ENCODE results near the gene GREB1.

GREB1 gene

GRCh38 chr2:11506611-11506969 is 27.3 kb upstream of the GREB1 start:
- H3K79me2 ChIP-seq (ENCODE audit: insufficient read depth, low read length): no peaks in the 10 kb centered on the region
- no peaks in the 10 kb centered on the region for H3K9me2 ChIP-seq (ENCODE audit: low read depth, low read length)
- H3K4me2 ChIP-seq (ENCODE audit: low read length): no peak overlapping the region
- no peak overlapping the region for H2AFZ ChIP-seq (ENCODE audit: low read length)
- H3K4me3 ChIP-seq (ENCODE audit: low read depth, low read length, poor library complexity, severe bottlenecking): no peak overlapping the region
- 0 out of 2 replicates have a peak, but pooled peaks cover 6% of the 10 kb centered on the region for H3K9me3 ChIP-seq (ENCODE audit: low read length)
- no peaks in the 10 kb centered on the region for H4K20me1 ChIP-seq (ENCODE audit: insufficient read depth, low read length)
- no peaks in the 10 kb centered on the region for H3K27me3 ChIP-seq (ENCODE audit: insufficient read depth, low read length)
- TF ChIP-seq EZH2 (IDR thresholded peaks at IDR 0.05; ENCODE audit: borderline replicate concordance, low read length) (no peak), CTCF (IDR thresholded peaks at IDR 0.05; ENCODE audit: low read length) (no peak)
- no peaks in the 10 kb centered on the region for H3F3A ChIP-seq (ENCODE audit: insufficient read depth, low read length)
- H3K9ac ChIP-seq (ENCODE audit: low read length): no peak overlapping the region
- no peak overlapping the region for H3K27ac ChIP-seq (ENCODE audit: low read depth, low read length, poor library complexity, severe bottlenecking)
- peaks cover 4% of the 10 kb centered on the region; the same call in 1 of the 2 replicates for H3K36me3 ChIP-seq (ENCODE audit: insufficient read depth, low read length)
- H3K4me1 ChIP-seq (ENCODE audit: insufficient read depth, low read length, severe bottlenecking): peaks cover 6% of the 10 kb centered on the region

DNA sequence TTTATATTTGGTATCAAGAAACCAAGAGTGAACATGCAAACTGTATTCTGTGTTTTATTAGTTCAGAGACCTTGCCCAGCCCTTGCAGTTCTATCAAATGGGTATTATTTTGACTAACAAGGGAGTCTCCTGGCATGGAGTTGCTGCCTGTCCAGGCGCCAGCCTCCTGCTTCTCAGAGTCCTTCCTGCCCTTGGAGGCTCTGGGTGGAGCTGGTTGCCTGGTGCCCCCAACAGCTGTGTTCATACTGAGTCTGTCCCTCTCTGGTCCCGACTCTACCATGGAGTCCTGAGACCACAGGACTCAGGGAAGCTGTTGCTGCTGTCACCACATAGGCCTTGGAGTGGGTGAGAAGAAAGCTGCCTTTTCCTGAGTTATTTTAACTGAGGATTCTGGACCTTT is 26.3 kb upstream of the GREB1 start:
- H3K4me2 ChIP-seq (ENCODE audit: low read length): no peak overlapping the region
- H3K36me3 ChIP-seq (ENCODE audit: insufficient read depth, low read length): peaks cover 4% of the 10 kb centered on the region; the same call in 1 of the 2 replicates
- no peaks in the 10 kb centered on the region for H4K20me1 ChIP-seq (ENCODE audit: insufficient read depth, low read length)
- H3K9me2 ChIP-seq (ENCODE audit: low read depth, low read length): no peaks in the 10 kb centered on the region
- 0 out of 2 replicates have a peak, but pooled peaks cover 6% of the 10 kb centered on the region for H3K9me3 ChIP-seq (ENCODE audit: low read length)
- H3K27ac ChIP-seq (ENCODE audit: low read depth, low read length, poor library complexity, severe bottlenecking): no peak overlapping the region
- H3K79me2 ChIP-seq (ENCODE audit: insufficient read depth, low read length): no peaks in the 10 kb centered on the region
- TF ChIP-seq CTCF (IDR thresholded peaks at IDR 0.05; ENCODE audit: low read length) (no peak), EZH2 (IDR thresholded peaks at IDR 0.05; ENCODE audit: borderline replicate concordance, low read length) (no peak)
- H3K4me1 ChIP-seq (ENCODE audit: insufficient read depth, low read length, severe bottlenecking): peaks cover 6% of the 10 kb centered on the region
- no peak overlapping the region for H2AFZ ChIP-seq (ENCODE audit: low read length)
- H3F3A ChIP-seq (ENCODE audit: insufficient read depth, low read length): no peaks in the 10 kb centered on the region
- H3K9ac ChIP-seq (ENCODE audit: low read length): no peak overlapping the region
- H3K27me3 ChIP-seq (ENCODE audit: insufficient read depth, low read length): no peaks in the 10 kb centered on the region
- H3K4me3 ChIP-seq (ENCODE audit: low read depth, low read length, poor library complexity, severe bottlenecking): no peak overlapping the region

- H3F3A ChIP-seq (ENCODE audit: insufficient read depth, low read length): no peaks in the 10 kb centered on the region
- no peak for TF ChIP-seq CTCF (IDR thresholded peaks at IDR 0.05; ENCODE audit: low read length)
- TF ChIP-seq EZH2 (IDR thresholded peaks at IDR 0.05; ENCODE audit: borderline replicate concordance, low read length): no peak
- H3K27me3 ChIP-seq (ENCODE audit: insufficient read depth, low read length): no peaks in the 10 kb centered on the region
- H2AFZ ChIP-seq (ENCODE audit: low read length): no peak overlapping the region
- H3K4me2 ChIP-seq (ENCODE audit: low read length): no peak overlapping the region
- no peaks in the 10 kb centered on the region for H3K9me2 ChIP-seq (ENCODE audit: low read depth, low read length)
- no peak overlapping the region for H3K27ac ChIP-seq (ENCODE audit: low read depth, low read length, poor library complexity, severe bottlenecking)
- no peak overlapping the region for H3K9ac ChIP-seq (ENCODE audit: low read length)
- no peaks in the 10 kb centered on the region for H4K20me1 ChIP-seq (ENCODE audit: insufficient read depth, low read length)
- H3K79me2 ChIP-seq (ENCODE audit: insufficient read depth, low read length): no peaks in the 10 kb centered on the region
- H3K4me1 ChIP-seq (ENCODE audit: insufficient read depth, low read length, severe bottlenecking): peaks cover 6% of the 10 kb centered on the region
- 0 out of 2 replicates have a peak, but pooled peaks cover 2% of the 10 kb centered on the region for H3K9me3 ChIP-seq (ENCODE audit: low read length)
- peaks cover 3% of the 10 kb centered on the region; the same call in 1 of the 2 replicates for H3K36me3 ChIP-seq (ENCODE audit: insufficient read depth, low read length)
- H3K4me3 ChIP-seq (ENCODE audit: low read depth, low read length, poor library complexity, severe bottlenecking): no peak overlapping the region
Observed at GRCh38 chr2:11508279-11508678, 25.6 kb upstream of the GREB1 start.
